HAP-1 (cell line): ENCODE measurements around the gene CANT1.
"Not testable (repeated sequence)": the region's sequence is repeated elsewhere in the genome, so short reads cannot be mapped to it uniquely, and the experiment has no call there.

Experiments
- DNase-seq, 2 experiments: peaks; one replicate each; pipeline ENCODE4 v3.0.0-alpha.2; 2016 to 2020; ENCODE audit warnings: low spot score in 2 of 2
- H3K27me3 ChIP-seq: fragments of 250-450 bp; sonication (Bioruptor Pico); 2 replicates; pipeline ENCODE4 v1.5.1; 2020; ENCODE audit warnings: low read depth, mild to moderate bottlenecking, moderate library complexity
- H3K36me3 ChIP-seq: fragments of 250-450 bp; sonication (Bioruptor Pico); replicated peaks from 2 replicates; pipeline ENCODE4 v1.5.1; 2020; ENCODE audit warnings: mild to moderate bottlenecking
- H3K4me1 ChIP-seq: fragments of 250-450 bp; sonication (Bioruptor Pico); 2 replicates; pipeline ENCODE4 v1.5.1; 2020; ENCODE audit warnings: mild to moderate bottlenecking
- H3K4me3 ChIP-seq: fragments of 250-450 bp; sonication (Bioruptor Pico); 2 replicates; pipeline ENCODE4 v1.5.1; 2020; ENCODE audit warnings: mild to moderate bottlenecking, moderate library complexity
- H3K9me3 ChIP-seq: fragments of 250-450 bp; sonication (Bioruptor Pico); 2 replicates; pipeline ENCODE4 v1.5.1; 2020; ENCODE audit warnings: mild to moderate bottlenecking, moderate library complexity
- in situ Hi-C: fragments of 300-500 bp; cut with MboI; formaldehyde crosslinking; loops from 3 replicates; pipeline ENCODE4 v1.14.3; 2020; ENCODE audit warnings: low sequenced_read_pairs, inconsistent platforms, mixed read lengths

CANT1 gene

DNA sequence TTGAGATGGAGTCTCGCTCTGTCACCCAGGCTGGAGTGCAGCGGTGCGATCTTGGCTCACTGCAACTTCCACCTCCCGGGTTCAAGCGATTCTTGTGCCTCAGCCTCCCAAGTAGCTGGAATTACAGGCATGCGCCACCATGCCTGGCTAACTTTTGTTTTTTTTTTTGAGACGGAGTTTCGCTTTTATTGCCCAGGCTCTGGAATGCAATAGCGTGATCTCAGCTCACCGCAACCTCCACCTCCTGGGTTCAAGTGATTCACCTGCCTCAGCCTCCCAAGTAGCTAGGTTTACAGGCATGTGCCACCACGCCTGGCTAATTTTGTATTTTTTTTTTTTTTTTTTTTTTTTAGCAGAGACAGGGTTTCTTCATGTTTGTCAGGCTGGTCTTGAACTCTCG lies 64.1 kb downstream of the CANT1 start:
- H3K4me3 ChIP-seq, in situ Hi-C loops, H3K9me3 ChIP-seq, H3K27me3 ChIP-seq, DNase-seq, H3K36me3 ChIP-seq, H3K4me1 ChIP-seq: not testable (repeated sequence)

DNA sequence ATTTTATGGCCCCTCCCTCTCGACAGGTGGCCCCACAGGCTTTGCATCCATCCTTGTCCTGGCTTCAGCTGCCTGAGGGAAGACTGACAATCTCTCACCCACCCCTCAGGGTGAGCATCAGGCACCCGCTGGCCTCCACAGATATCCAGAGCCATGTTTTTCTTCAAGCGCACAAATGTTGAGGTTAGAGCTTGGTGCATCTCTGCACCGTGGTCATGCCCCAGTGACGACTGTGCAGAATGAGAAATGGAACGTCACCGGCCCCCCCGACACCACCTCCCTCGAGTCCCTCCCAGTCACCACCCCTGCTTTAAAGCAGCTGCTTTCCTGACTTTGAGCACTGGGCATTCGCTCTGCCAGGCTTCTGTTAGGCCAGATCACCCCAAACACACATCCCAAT lies 64.6 kb downstream of the CANT1 start:
- H3K9me3 ChIP-seq, result no peaks in the 10 kb centered on the region
- DNase-seq, result no peak
- H3K36me3 ChIP-seq, result no peaks in the 10 kb centered on the region
- H3K4me1 ChIP-seq, result no peaks in the 10 kb centered on the region
- H3K4me3 ChIP-seq, result no peak overlapping the region
- in situ Hi-C loops, result no loop called here
- no peaks in the 10 kb centered on the region; the same call in 1 of the 2 replicates for H3K27me3 ChIP-seq

DNA sequence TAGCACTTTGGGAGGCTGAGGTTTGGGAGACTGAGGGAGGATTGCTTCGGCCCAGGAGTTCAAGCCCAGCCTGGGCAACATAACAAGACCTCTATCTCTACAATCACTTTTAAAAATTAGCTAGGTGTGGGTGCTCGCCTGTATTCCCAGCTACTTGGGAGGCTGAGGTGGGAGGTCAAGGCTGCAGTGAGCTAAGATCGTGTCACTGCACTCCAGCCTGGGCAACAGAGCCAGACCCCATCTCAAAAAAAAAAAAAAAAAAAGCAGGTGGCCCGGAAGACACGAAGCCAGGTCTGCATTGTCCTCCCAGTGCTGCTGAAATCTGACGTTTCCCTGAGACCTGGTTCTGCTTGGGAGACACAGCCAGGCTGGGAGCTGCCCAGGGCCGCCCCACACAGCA lies 65.5 kb downstream of the CANT1 start:
- Histone ChIP-seq H3K9me3 (no peaks in the 10 kb centered on the region), H3K4me3 (no peak overlapping the region), H3K36me3 (no peaks in the 10 kb centered on the region), H3K27me3 (no peaks in the 10 kb centered on the region; the same call in 1 of the 2 replicates), H3K4me1 (no peaks in the 10 kb centered on the region)
- in situ Hi-C loops, result no loop called here
- no peak for DNase-seq
